SKM-1 (cell line): ENCODE results near the gene GNG8.

ENCODE experiments used
- DNase-seq: peaks from one replicate; lab custom pipeline; 2025; ENCODE audit not compliant: unreplicated experiment; lab: John Stamatoyannopoulos, UW

The GNG8 gene

GRCh38 chr19:46603752-46604231, 32.2 kb downstream of the GNG8 start:
- DNase-seq: no peak

GRCh38 chr19:46603195-46603637, 32.8 kb downstream of the GNG8 start:
- no peak for DNase-seq

- DNase-seq: no peak
Measured at GRCh38 chr19:46602392-46603194, 33.4 kb downstream of the GNG8 start.

- no peak for DNase-seq
Measured at GRCh38 chr19:46601318-46602224, 34.4 kb downstream of the GNG8 start, which contains the start of gene CALM3. TSS of gene CALM3 (plus strand) at chr19:46601330. CDS start at chr19:46601435, 105 bp downstream.

- DNase-seq: peak; percentile 58
Measured at GRCh38 chr19:46600384-46601317, 35.4 kb downstream of the GNG8 start.

- no peak for DNase-seq
Measured at GRCh38 chr19:46599716-46600373, 36.2 kb downstream of the GNG8 start.

- DNase-seq: no peak
Measured at GRCh38 chr19:46598372-46598917, 37.6 kb downstream of the GNG8 start.

- DNase-seq: no peak
Measured at GRCh38 chr19:46596008-46596407, 40.0 kb downstream of the GNG8 start.

GRCh38 chr19:46591870-46592269, 44.1 kb downstream of the GNG8 start:
- DNase-seq: no peak

- DNase-seq: no peak
Measured at GRCh38 chr19:46591254-46591653, 44.7 kb downstream of the GNG8 start.

- no peak for DNase-seq
Measured at GRCh38 chr19:46587861-46588260, 48.1 kb downstream of the GNG8 start.

- DNase-seq: no peak
Measured at GRCh38 chr19:46586294-46586693, 49.7 kb downstream of the GNG8 start.

GRCh38 chr19:46585539-46585938, 50.5 kb downstream of the GNG8 start:
- no peak for DNase-seq
